SK-N-SH (cell line): ENCODE results near the gene PLCH1. TPM values are rescaled to one million over a fixed set of nuclear protein-coding genes. Genes with fewer than 3 reads are reported as not detected.

Experiments
- CTCF ChIA-PET: fragments of 300-600, 350-600 bp; formaldehyde crosslinking; extraction: SDS; loops from one replicate; lab custom pipeline; 2021; lab: Yijun Ruan, JAX
- POLR2A ChIA-PET: fragments of 350-600 bp; sonication (Branson Sonifier 250); formaldehyde crosslinking; extraction: SDS; loops from one replicate; lab custom pipeline; 2020; ENCODE audit warnings: antibody characterized with exemption, inconsistent platforms; lab: Yijun Ruan, JAX
- DNase-seq: peaks from one replicate; pipeline ENCODE4 v3.0.0; 2012
- H2AFZ ChIP-seq: fragments of 200-600 bp; sonication (generic); 2 replicates; pipeline ENCODE4 v1.8.1; 2016; ENCODE audit warnings: antibody characterized with exemption, mild to moderate bottlenecking, low read depth
- H3F3A ChIP-seq: fragments of 200-600 bp; sonication (generic); replicated peaks from 2 replicates; pipeline ENCODE3; 2016; ENCODE audit warnings: antibody characterized with exemption, mild to moderate bottlenecking; ENCODE audit not compliant: insufficient read depth
- H3K27ac ChIP-seq, 2 experiments: fragments of 200-500 bp in 1 of 2; fragments of 200-600 bp in 1 of 2; sonication (Bioruptor generic) in 1 of 2; sonication (generic), shearing (Covaris generic) in 1 of 2; 2 replicates each; pipeline versions ENCODE4 v1.5.1 to v1.6.1; 2014 to 2016; ENCODE audit warnings: low read depth in 2 of 2, inconsistent platforms in 1 of 2, low read length in 1 of 2, mild to moderate bottlenecking in 1 of 2, mixed read lengths in 1 of 2
- H3K27me3 ChIP-seq: fragments of 200-600 bp; sonication (generic), shearing (Covaris generic); 2 replicates; pipeline ENCODE4 v1.6.1; 2016; ENCODE audit warnings: mixed run types; ENCODE audit not compliant: insufficient read depth
- H3K36me3 ChIP-seq, 2 experiments: fragments of 200-500 bp in 1 of 2; fragments of 200-600 bp in 1 of 2; sonication (Bioruptor generic) in 1 of 2; sonication (generic) in 1 of 2; replicated peaks in 1 of 2; 2 replicates each; pipeline versions ENCODE3 to v1.5.1; 2014 to 2016; ENCODE audit warnings: low read length in 1 of 2, mild to moderate bottlenecking in 1 of 2; ENCODE audit not compliant: insufficient read depth in 2 of 2, control insufficient read depth in 1 of 2
- H3K4me1 ChIP-seq, 2 experiments: fragments of 200-500 bp in 1 of 2; fragments of 200-600 bp in 1 of 2; sonication (Bioruptor generic) in 1 of 2; sonication (generic), shearing (Covaris generic) in 1 of 2; 2 replicates each; pipeline versions ENCODE4 v1.5.1 to v1.6.1; 2014 to 2016; ENCODE audit warnings: low read depth in 1 of 2, low read length in 1 of 2, mixed run types in 1 of 2; ENCODE audit not compliant: insufficient read depth in 2 of 2, control insufficient read depth in 1 of 2
- H3K4me2 ChIP-seq: fragments of 200-600 bp; sonication (generic), shearing (Covaris generic); 2 replicates; pipeline ENCODE4 v1.6.1; 2017; ENCODE audit warnings: mixed run types
- H3K4me3 ChIP-seq, 2 experiments: fragments of 200-500 bp in 1 of 2; fragments of 200-600 bp in 1 of 2; sonication (Bioruptor generic) in 1 of 2; sonication (generic), shearing (Covaris generic) in 1 of 2; 2 replicates each; pipeline versions ENCODE4 v1.5.1 to v1.8.1; 2014 to 2016; ENCODE audit warnings: low read depth in 2 of 2, inconsistent platforms in 1 of 2, low read length in 1 of 2, mild to moderate bottlenecking in 1 of 2, mixed read lengths in 1 of 2, moderate library complexity in 1 of 2
- H3K79me2 ChIP-seq: fragments of 200-600 bp; sonication (generic); 2 replicates; pipeline ENCODE4 v1.8.1; 2017; ENCODE audit warnings: mild to moderate bottlenecking; ENCODE audit not compliant: insufficient read depth
- H3K9ac ChIP-seq: fragments of 200-600 bp; sonication (generic); 2 replicates; pipeline ENCODE4 v1.6.1; 2017; ENCODE audit warnings: mixed run types
- H3K9me2 ChIP-seq: fragments of 200-600 bp; sonication (generic); 2 replicates; pipeline ENCODE4 v1.6.1; 2017; ENCODE audit warnings: mixed run types
- H3K9me3 ChIP-seq: fragments of 200-600 bp; sonication (generic); 2 replicates; pipeline ENCODE4 v1.6.1; 2017; ENCODE audit warnings: mixed run types, mild to moderate bottlenecking, moderate library complexity
- H4K20me1 ChIP-seq: fragments of 200-600 bp; sonication (generic); 2 replicates; pipeline ENCODE4 v1.6.1; 2017; ENCODE audit warnings: mild to moderate bottlenecking, mixed run types; ENCODE audit not compliant: insufficient read depth
- ELF1 ChIP-seq: IDR thresholded peaks from 2 replicates; pipeline ENCODE4 v1.4.0; 2012
- FOXJ3 ChIP-seq: sonication (generic); formaldehyde crosslinking; IDR thresholded peaks from 2 replicates; pipeline ENCODE4 v1.5.1; 2020; ENCODE audit warnings: mild to moderate bottlenecking, missing genetic modification reagents
- FOXM1 ChIP-seq: IDR thresholded peaks from 2 replicates; pipeline ENCODE4 v1.4.0; 2012; ENCODE audit warnings: low read depth, mild to moderate bottlenecking
- MEF2A ChIP-seq: IDR thresholded peaks from 2 replicates; pipeline ENCODE4 v1.4.0; 2012; ENCODE audit warnings: low read depth, borderline replicate concordance
- NFIC ChIP-seq: IDR thresholded peaks from 2 replicates; pipeline ENCODE4 v1.4.0; 2012; ENCODE audit warnings: borderline replicate concordance
- NRF1 ChIP-seq: IDR thresholded peaks from 2 replicates; pipeline ENCODE4 v1.6.1; 2012; ENCODE audit warnings: low read depth, mild to moderate bottlenecking, low read length
- RCOR1 ChIP-seq: fragments of 150-350 bp; IDR thresholded peaks from 2 replicates; pipeline ENCODE4 v1.6.1; 2017; ENCODE audit warnings: antibody characterized with exemption, low read length
- RXRA ChIP-seq: IDR thresholded peaks from 2 replicates; pipeline ENCODE4 v1.4.0; 2012; ENCODE audit warnings: low read depth, mild to moderate bottlenecking, borderline replicate concordance
- SIN3A ChIP-seq: IDR thresholded peaks from 2 replicates; pipeline ENCODE4 v1.6.1; 2012; ENCODE audit warnings: low read depth, mild to moderate bottlenecking, low read length, moderate library complexity, borderline replicate concordance
- SMC3 ChIP-seq: IDR thresholded peaks from 2 replicates; pipeline ENCODE4 v1.6.1; 2012; ENCODE audit warnings: low read depth, low read length, improper control_type of control experiment
- TAF1 ChIP-seq: IDR thresholded peaks from 2 replicates; pipeline ENCODE4 v1.6.1; 2012; ENCODE audit warnings: low read depth, mild to moderate bottlenecking, low read length, moderate library complexity, borderline replicate concordance
- TCF12 ChIP-seq: IDR thresholded peaks from 2 replicates; pipeline ENCODE4 v1.4.0; 2012
- WGBS: methylation state at CpG from one replicate; pipeline ENCODE4 v1.1.6; 2017; ENCODE audit warnings: low lambda C conversion rate; 5-methylcytosine and 5-hydroxymethylcytosine counted together
- polyA plus RNA-seq, 3 experiments: library from polyadenylated mRNA; depleted of rRNA; stranded (reverse); fragments of >200 nt; gene quantifications; 2 replicates each; pipeline ENCODE4 v1.2.3, GENCODE V29; 2012
- TF ChIP-seq, protein P1 (sequence below): fragments of 200-600 bp; sonication (generic); IDR thresholded peaks from 2 replicates; pipeline ENCODE4 v1.6.1; 2017; ENCODE audit warnings: antibody characterized with exemption, mild to moderate bottlenecking, moderate library complexity
- TF ChIP-seq, protein P2 (sequence below): fragments of 150-350 bp; IDR thresholded peaks from 2 replicates; pipeline ENCODE4 v1.6.1; 2017; ENCODE audit warnings: antibody characterized with exemption, low read length, low read depth, borderline replicate concordance
- TF ChIP-seq, protein P3 (sequence below): IDR thresholded peaks from 2 replicates; pipeline ENCODE4 v1.4.0; 2012; ENCODE audit warnings: low read depth, borderline replicate concordance

The PLCH1 gene
- polyA plus RNA-seq, 1 of the 3 experiments (the other 2 are of a cell fraction), result 0.26 TPM

DNA sequence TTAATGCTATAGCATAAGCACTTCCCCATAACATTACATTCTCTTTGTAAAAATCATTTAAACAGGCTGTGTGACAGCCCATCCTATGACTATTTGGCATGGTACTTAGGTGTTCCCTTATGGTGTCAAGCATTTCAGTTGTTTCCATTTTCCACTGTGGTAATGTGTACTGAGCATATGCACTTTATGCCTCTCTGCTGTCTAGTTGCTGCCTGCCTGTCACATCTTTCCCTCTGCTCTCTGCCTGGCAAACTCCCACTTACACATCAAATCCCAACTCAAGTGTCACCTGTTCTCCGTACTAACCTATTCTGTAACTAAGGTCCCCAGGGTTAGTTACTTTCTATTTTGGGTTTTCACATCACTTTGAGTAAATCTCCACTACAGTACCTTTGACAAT lies 367.0 kb downstream of the PLCH1 start (continued):
- TF ChIP-seq TCF12 (no peak), SMC3 (no peak), ELF1 (no peak)
- TF ChIP-seq, all 33 proteins: peak for 0

DNA sequence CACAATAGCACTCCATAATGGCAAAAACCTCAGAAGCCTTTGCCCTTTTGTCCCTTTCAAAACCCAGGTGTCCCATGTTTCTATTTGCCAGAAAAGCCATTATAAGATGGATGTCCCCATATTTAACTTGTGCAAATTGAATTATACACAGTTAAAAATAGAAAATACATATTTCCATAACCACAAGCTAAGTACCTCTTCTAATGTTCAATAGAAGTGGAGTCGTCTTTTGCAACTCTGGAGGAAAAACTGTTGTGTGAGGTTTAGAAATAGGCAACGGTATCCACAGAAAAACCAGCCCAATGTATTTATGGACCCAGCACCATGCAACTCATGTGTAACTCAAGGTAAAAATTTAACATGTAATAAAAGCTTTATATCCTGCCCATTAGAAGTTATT lies 367.8 kb downstream of the PLCH1 start:
- no peaks in the 10 kb centered on the region for H3K4me1 ChIP-seq
- DNase-seq, result no peak
- H3K4me2 ChIP-seq, result no peak overlapping the region
- ChIA-PET CTCF (interaction anchor here (1.1 kb wide), 1 partner anchor 325 kb away, joined by 5 read pairs; no protein-coding TSS in a partner anchor), POLR2A (no interaction called here)
- no peaks in the 10 kb centered on the region for H4K20me1 ChIP-seq
- TF ChIP-seq RCOR1 (no peak), RXRA (no peak), FOXM1 (no peak), ELF1 (no peak), SIN3A (no peak), TAF1 (no peak), MEF2A (no peak), FOXJ3 (no peak), NRF1 (no peak), NFIC (no peak)
- TF ChIP-seq, protein P1, sequence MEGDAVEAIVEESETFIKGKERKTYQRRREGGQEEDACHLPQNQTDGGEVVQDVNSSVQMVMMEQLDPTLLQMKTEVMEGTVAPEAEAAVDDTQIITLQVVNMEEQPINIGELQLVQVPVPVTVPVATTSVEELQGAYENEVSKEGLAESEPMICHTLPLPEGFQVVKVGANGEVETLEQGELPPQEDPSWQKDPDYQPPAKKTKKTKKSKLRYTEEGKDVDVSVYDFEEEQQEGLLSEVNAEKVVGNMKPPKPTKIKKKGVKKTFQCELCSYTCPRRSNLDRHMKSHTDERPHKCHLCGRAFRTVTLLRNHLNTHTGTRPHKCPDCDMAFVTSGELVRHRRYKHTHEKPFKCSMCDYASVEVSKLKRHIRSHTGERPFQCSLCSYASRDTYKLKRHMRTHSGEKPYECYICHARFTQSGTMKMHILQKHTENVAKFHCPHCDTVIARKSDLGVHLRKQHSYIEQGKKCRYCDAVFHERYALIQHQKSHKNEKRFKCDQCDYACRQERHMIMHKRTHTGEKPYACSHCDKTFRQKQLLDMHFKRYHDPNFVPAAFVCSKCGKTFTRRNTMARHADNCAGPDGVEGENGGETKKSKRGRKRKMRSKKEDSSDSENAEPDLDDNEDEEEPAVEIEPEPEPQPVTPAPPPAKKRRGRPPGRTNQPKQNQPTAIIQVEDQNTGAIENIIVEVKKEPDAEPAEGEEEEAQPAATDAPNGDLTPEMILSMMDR, result no peak
- TF ChIP-seq, protein P2, sequence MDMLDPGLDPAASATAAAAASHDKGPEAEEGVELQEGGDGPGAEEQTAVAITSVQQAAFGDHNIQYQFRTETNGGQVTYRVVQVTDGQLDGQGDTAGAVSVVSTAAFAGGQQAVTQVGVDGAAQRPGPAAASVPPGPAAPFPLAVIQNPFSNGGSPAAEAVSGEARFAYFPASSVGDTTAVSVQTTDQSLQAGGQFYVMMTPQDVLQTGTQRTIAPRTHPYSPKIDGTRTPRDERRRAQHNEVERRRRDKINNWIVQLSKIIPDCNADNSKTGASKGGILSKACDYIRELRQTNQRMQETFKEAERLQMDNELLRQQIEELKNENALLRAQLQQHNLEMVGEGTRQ, result no peak
- TF ChIP-seq, protein P3, sequence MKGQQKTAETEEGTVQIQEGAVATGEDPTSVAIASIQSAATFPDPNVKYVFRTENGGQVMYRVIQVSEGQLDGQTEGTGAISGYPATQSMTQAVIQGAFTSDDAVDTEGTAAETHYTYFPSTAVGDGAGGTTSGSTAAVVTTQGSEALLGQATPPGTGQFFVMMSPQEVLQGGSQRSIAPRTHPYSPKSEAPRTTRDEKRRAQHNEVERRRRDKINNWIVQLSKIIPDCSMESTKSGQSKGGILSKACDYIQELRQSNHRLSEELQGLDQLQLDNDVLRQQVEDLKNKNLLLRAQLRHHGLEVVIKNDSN, result no peak
- no peaks in the 10 kb centered on the region for H3F3A ChIP-seq
- 65% methylated on average over 2 of the region's 2 CpGs for WGBS
- H3K36me3 ChIP-seq, result no peaks in the 10 kb centered on the region
- no peaks in the 10 kb centered on the region for H3K27me3 ChIP-seq
- H3K9me2 ChIP-seq, result no peaks in the 10 kb centered on the region
- no peak overlapping the region for H3K9ac ChIP-seq
- H3K9me3 ChIP-seq, result no peaks in the 10 kb centered on the region
- no peak overlapping the region for H2AFZ ChIP-seq
- H3K27ac ChIP-seq, result no peak overlapping the region
- H3K79me2 ChIP-seq, result no peaks in the 10 kb centered on the region
- H3K4me3 ChIP-seq, result no peak overlapping the region
